Stimulated activated CD8-positive, alpha-beta memory T cell treated with anti-CD3 and anti-CD28 coated beads, Interleukin-4, amount 100 ng/mL, for 48 hours (primary cell): ENCODE measurements around the gene HS2ST1.
"Not testable (repeated sequence)": the region's sequence is repeated elsewhere in the genome, so short reads cannot be mapped to it uniquely, and the experiment has no call there.

Experiments
- DNase-seq: peaks from one replicate; pipeline ENCODE4 v3.0.0-alpha.2; 2020

Gene HS2ST1

DNA sequence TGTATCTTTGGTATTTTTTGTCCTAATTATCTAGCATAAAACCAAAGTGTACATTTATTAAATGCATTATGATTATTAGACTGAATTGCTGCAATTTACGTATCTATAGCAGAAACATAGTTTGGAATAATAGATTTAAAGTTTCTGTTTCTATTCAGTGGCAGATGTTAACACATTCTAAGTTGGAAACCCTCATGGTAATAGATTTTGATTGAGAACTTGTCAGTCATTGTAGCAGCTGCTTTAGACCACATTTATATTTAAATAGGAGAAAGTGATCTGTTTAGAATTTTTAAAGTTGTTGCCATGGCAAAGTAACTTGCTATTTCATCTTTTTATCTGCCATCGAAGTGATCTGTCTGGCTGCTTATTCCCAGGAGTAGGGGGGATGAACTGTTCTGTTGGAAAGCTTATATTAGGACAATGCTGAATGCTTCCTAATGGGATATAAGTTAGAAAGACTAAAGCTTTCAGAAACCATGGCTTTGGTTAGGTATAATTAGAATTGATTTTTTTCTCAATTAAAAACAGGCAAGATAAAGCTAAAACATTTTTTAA lies 61.6 kb downstream of the HS2ST1 start:
- no peak for DNase-seq

DNA sequence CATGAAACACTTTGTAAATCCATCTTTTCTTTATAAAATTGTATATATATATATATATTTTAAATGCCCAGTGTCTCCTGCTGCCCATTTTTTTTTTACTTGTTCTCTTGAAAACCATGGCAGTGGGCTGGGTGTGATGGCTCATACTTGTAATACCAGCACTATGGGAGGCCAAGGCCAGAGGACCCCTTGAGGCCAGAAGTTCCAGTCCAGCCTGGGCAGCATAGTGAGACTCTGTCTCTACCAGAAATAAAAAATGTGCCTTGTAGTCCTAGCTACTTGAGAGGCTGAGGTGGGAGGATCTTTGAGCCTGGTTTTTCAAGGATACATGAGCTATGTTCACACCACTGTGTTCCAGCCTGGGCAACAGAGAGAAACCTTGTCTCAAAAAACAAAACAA lies 62.2 kb downstream of the HS2ST1 start:
- no peak for DNase-seq

DNA sequence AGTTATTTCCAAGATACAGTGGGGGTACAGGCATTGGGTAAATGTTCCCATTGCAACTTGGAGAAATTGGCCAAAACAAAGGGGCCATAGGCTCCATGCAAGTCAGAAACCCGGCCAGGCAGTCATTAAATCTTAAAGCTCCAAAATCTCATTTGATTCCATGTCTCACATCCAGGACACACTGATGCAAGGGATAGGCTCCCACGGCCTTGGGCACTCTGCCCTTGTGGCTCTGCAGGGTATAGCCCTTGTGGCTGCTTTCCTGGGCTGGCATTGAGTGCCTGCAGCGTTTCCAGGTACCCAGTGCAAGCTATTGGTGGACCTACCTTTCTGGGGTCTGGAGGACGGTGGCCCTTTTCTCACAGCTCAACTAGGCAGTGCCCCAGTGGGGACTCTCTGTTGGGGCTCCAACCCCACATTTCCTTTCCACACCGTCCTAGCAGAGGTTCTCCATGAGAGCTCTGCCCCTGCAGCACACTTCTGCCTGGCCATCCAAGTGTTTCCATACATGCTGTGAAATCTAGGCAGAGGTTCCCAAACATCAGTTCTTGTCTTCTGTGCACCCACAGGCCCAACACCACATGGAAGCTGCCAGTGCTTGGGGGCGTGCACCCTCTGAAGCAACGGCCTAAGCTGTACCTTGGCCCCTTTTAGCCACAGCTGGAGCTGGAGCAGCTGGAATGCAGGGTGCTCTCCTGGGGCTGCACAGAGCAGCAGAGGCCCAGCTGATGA lies 67.2 kb downstream of the HS2ST1 start:
- DNase-seq, result no peak

DNA sequence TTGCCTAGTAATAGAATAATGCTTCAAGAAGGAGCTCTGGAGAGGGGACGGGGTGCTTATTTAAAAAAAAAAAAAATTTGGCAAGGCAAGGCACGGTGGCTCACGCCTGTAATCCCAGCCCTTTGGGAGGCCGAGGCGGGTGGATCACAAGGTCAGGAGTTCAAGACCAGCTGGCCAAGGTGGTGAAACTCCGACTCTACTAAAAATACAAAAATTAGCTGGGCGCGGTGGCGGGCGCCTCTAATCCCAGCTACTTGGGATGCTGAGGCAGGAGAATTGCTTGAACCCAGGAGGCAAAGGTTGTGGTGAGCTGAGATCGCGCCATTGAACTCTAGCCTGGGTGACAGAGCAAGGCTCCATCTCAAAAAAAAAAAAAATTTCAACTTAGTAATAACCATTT lies 69.2 kb downstream of the HS2ST1 start:
- not testable (repeated sequence) for DNase-seq

DNA sequence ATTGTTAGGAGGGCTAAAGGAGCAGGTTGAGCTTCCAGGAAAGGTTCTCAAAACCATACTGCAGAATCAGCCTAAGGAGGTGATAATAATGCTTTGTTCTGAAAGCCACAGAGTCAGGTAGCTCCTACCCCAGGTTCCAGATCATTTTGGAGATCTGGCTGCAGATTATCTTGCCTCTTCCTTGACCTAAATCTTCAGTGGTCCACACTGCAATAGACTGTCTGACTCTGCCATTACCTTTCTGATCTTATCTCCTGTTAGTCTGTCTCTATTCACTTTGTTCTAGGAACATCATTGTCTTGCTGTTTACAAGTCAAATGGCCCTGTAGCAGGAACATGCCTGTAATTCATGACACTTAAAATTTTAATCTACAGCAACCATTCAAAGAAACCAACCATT lies 73.0 kb downstream of the HS2ST1 start:
- no peak for DNase-seq

DNA sequence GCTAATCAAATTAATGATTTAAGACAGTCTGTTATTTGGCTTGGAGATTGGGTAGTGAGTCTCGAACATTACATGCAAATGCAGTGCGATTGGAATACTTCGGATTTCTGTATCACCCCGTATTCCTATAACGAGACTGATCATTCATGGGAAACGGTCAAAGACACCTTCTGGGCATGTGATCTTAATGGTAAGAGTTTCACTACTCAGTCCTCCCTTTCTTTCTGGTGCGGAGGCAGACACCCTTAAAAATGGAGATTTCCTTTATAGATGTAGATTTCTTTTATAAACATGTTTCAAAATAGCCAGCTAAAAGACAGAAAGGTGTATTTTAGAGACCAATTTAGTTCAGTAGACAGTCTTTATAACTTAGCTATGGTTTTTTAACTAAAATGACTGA lies 74.4 kb downstream of the HS2ST1 start:
- no peak for DNase-seq

DNA sequence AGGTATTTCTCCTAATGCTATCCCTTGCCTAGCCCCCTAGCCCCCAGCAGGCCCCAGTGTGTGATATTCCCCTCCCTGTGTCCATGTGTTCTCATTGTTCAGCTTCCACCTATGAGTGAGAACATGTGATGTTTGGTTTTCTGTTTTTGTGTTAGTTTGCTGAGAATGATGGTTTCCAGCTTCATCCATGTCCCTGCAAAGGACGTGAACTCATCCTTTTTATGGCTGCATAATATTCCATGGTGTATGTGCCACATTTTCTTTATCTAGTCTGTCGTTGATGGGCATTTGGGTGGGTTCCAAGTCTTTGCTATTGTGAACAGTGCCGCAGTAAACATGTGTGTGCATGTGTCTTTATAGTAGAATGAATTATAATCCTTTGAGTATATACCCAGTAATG lies 75.3 kb downstream of the HS2ST1 start:
- not testable (repeated sequence) for DNase-seq

DNA sequence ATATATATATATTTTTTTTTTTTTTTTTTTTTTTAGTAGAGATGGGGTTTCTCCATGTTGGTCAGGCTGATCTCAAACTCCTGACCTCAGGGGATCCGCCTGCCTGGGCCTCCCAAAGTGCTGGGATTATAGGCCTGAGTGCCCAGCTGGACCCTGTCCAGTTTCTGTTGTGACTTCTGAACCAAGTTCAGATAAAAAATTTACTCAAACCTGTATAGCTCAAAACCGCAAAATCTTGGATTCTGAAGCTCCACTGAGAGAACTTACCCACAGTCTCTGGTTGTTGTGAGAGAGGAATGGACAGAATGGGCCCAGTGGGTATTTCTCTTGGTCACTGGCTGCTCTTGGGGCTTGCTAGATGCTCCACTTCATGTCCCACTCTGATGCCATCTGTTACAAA lies 76.4 kb downstream of the HS2ST1 start:
- no peak for DNase-seq

DNA sequence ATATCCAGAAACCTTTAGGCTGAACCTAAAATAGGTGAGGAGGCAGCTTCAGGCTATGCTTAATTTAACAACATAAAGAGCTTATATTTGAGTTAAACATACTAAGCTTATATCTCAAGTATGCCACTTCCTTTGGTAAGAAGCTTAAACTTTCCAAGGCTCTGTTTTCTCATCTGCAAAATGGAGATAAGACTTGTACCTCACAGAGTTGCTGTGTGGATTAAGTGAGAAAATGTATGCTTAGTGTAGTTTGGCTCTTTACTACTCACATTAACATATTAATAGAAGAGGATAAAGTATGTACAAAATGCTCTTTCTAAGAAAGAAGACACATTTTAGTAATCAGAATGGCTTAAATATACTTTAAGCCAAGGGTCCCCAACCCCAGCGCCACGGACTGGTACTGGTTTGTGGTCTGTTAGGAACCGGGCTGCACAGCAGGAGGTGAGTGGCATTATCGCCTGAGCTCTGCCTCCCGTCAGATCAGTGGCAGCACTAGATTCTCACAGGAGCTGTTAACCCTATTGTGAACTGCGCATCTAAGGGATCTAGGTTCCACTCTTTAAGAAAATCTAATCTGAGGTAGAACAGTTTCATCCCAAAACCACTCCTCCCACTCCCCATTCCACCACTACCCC lies 77.2 kb downstream of the HS2ST1 start:
- DNase-seq, result no peak

DNA sequence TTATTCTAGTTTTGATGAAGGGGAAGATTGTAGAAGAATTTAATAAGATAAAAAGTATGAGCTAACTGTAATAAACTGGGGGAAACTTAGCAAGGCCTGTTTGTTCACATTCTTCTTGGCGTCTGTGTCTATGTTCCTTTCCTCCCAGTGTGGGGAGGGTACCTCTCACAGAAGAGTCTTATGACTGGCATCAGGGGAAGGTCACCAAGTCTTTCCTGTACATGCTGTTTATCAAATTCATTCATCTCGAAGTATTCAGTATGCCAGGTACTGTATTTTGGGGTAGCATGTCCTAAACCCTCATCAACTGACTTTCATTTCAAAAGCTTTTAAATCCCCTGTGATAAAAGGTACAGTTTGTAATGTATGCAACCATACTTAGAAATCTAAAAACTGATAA lies 78.4 kb downstream of the HS2ST1 start:
- no peak for DNase-seq

DNA sequence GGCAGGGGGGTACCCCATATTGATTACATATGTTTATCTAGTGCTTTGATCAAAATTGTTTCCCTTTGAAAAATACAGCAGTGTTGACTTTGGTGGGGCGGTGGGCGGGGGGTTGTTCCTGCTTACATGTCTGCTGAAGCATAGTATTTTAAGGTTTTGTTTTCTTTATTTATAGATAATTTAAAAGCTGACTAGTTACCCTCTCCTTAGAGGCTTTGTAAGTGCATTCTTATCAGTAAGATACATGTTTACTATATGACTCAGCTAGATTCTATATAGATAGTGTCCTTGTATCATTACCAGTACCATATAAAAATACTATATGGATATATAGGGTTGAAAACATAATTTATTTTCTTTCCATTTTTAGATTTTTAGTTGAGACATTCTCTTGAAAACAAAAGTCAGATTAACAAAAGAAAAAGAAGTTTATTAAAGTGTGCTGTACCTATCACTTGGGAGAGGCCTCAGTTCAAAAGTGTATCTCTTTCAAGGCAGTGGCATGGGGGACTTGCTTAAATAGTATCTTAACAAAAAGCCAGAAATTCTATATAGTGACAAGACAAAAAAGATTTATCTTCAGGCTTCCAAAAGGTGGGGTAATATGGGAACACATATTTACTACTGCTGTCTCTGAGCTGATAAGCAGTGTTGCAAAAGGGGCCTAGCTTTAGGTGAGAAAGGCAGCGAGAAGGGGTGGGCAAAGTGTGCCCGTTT lies 79.0 kb downstream of the HS2ST1 start:
- no peak for DNase-seq

DNA sequence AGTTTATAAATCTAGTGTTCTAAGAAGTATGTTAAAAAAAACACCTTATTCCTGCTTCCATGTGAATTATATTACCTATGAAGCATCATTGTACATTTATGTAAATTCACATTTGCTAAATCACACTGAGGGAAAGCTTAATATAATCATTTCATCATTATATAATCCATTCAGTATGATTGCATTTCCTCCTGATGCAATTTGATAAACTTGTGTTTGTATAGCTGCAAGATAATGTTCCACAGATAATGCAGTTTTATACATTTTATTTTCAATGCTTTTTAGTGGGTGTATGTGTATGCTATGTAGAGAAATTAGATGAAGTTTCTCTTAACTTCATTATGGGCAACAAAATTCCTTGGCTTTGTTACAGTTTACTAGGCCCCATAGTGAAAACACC lies 79.6 kb downstream of the HS2ST1 start:
- DNase-seq, result no peak

DNA sequence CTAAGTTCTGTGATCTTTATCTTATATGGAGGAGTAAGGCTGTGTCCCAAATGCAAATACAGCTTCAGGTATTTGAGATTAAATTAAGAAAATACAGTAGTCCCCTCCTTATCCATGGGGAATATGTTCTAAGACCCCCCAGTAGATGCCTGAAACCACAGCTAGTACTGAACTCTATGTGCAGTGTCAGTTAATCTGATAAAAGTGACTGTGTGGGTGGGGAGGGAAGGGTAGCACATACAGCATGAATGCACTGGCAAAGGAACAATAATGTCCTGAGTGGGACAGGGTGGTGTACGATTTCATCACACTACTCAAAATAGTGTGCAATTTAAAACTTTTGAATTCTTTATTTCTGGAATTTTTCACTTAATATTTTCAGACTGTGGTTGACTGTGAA lies 83.1 kb downstream of the HS2ST1 start:
- no peak for DNase-seq

DNA sequence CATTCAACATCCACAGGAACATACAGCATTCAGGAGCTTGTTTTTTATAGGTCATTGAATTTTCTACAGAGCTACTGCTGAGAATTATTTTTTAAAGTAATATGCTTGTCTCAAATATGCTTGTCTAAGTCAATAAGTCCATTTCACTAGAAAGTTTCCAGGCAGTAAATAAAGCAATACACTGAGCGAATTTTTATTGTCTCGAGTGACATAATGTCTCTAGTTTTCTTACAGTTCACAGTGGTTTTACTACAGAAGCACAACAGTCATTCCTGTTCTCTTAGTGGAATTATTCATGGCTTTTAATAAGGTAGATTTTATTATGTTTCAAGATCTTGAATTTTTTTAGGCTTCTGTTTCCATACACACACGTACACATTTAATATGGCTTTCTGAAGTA lies 83.8 kb downstream of the HS2ST1 start:
- no peak for DNase-seq

DNA sequence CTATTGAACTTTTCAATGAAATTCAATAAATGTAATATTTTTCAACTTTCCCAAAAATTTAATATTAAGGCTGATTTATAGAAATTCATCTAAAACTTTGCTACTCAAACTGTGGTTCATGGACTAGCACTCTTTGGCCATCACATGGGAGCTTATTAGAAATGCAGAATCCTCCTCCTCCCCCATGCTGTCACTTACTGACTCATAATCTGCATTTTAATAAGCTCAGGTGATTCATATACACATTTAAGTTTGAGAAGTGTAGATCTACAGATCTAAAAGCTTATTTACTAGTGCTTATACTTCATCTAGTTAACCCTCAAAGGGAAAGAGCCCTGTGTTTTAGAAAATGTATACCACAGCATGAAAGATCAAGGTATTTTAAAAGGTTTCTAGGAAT lies 84.3 kb downstream of the HS2ST1 start:
- DNase-seq, result no peak

DNA sequence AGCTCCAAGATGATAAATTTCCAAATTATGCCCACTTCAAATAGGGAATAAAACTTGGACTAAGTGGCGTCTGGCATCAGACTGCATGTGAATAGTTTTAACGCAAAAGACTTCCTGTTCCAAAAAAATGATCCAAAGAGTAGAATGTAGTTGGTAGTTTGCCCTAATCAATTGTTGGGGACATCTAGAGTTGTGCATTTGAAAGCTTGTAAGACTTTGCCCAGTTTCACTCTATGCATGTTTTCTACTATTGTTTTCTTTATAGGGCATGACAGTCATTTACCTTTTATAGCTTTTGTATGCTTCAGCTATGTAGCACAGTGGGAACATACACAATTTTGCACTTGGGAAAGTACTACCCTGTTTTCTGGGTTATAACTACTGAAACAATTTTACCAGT lies 86.0 kb downstream of the HS2ST1 start:
- DNase-seq, result no peak

DNA sequence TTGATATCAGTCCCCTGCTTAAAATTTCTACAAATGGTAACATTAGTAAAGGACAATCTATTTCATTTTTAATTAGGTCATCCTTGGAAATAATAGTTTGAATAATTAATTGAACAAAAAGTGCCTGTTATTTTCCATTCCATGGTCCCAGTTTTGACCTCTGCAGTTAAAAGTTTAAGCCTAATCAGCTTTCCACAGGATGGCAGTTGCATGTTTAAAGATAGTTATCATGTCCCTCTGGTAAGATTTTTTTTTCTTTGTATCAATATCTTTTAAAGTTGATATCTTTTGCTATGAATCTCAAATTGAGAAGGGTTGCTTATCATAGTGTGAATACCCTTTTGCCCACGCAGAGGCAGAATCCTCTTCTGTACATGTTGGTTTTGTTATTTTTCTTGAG lies 90.4 kb downstream of the HS2ST1 start:
- no peak for DNase-seq

DNA sequence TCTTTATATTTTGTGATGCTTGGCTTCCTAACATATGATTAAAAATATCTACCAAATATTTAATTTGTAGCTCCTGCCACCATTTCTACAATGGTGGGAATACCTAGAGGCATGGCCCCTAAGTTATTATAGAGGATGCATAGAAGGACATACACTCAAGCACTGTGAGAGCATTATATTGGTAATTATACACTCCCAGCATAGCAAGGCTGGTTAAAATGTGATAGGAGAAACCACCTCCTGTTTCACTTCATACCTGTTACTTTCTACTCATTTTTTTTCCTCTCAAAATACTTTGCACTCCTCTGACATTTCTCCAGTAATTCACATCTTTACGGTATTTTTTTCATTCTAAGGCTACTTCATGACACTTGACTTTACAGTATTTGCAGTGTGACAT lies 92.9 kb downstream of the HS2ST1 start:
- no peak for DNase-seq

DNA sequence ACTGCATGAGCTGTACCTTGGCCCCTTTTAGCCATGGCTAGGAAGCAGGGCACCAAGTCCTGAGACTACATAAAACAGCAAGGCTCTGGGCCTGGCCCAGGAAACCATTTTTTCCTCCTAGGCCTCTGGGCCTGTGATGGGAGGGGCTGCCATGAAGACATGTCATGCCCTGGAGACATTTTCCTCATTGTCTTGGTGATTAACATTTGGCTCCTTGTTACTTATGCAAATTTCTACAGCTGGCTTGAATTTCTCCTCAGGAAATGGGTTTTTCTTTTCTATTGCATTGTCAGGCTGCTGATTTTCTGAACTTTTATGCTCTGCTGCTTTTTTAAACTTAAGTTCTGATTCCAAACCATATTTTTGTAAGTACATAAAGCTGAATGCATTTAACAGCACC lies 99.0 kb downstream of the HS2ST1 start:
- DNase-seq, result not testable (repeated sequence)

DNA sequence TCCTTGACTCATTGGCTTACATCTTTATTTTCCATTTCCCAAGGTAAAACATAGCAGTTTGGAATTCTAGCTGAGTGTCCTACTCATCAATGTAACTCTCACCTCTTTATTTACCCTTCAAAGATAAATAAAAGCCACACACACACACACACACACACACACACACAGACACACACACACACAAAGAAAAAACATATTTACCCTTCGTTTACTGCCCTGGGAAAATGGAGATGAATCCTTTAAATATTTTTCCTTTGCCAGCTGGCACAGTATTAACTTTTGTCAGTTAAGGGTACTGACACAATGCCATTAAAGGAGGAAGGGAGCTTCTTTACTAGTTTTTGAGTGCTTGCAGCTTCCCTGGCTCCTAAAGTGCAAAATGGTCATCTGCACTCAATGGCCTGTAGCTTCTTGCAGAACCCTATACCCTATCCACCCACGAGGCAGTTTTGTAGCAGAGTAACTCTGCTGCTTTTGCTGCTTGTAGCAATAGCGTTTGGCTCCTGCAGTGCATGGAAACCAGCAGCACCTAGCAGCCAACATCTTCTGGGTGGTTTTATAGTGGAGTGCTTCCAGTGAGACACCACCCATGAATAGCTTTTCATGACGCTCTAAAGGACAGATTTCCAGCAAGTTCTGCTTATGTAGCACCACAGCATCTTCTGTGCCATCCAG lies 103.7 kb downstream of the HS2ST1 start:
- no peak for DNase-seq

DNA sequence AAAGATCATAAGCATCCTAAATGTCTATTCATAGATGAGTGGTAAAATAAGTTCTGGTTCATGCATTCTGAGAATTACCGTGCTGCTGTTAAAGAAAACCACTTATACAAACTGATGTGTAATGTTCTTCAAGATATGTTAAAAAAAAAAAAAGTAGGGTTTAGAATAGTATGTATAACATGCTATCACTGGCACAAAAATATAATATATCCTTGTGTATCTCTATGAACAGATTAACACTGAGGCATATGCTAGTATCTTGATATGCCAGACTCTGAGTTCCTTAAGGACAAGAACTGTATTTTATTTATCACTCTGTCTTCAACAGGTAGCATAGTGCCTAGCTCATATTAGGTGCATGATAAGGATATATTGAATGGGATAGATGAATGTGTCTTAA lies 108.9 kb downstream of the HS2ST1 start:
- DNase-seq, result no peak

DNA sequence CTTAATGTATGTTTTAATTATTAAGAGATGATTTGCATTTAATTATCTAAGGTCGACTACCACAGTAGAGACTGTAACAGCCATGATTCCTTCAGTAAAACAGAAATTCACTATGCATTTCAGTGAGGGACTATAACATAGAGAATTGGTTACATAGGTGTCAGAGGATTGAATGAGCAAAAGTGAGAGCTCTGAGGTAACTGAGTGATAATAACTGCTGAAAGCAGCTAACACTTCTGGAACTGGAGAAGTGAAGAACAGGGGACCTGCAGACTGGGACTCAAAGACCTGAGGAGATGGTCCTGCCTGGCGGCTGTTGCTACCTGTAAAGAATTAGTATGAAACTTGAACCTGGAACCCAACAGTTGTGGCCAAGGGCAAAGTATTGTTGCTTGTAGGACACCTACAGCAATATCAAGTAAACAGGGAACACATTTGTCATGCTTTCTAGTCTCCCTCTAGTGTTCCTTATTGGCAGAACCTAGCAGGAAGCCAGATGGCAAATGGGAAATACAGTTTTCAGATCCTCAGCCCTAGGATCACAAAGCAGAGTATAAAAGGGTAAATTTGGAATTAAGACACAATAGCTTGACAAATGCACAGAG lies 110.6 kb downstream of the HS2ST1 start:
- no peak for DNase-seq

DNA sequence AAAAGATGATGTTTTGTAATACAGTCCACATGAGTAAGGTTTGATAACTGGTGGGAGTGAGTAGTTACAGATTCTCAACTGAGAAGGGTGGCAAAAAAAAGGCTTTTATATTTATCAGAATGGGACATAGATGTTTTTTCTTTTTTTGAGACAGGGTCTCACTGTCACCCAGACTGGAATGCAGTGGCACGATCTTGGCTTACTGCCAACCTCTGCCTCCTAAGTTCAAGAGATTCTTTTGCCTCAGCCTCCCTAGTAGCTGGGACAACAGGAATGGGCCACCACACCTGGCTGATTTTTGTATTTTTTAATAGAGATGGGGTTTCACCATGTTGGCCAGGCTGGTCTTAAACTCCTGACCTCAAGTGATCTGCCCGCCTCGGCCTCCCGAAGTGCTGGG lies 113.1 kb downstream of the HS2ST1 start:
- DNase-seq, result not testable (repeated sequence)
